Mammary epithelial cell (primary cell): ENCODE results near the gene WDR27.

Experiments used
- CTCF ChIP-seq, 2 donors: IDR thresholded peaks in 1 of 2; conservative IDR thresholded peaks in 1 of 2; 2 replicates each; pipeline ENCODE4 v1.5.1; 2011 to 2012; ENCODE audit warnings: inconsistent platforms in 2 of 2, low read length in 2 of 2, mild to moderate bottlenecking in 2 of 2, control low read depth in 1 of 2, low read depth in 1 of 2; ENCODE audit not compliant: insufficient read depth in 1 of 2; ENCODE audit errors: extremely low read depth in 1 of 2
- EZH2 ChIP-seq: IDR thresholded peaks from 2 replicates; pipeline ENCODE4 v1.6.1; 2012; ENCODE audit warnings: low read length, inconsistent platforms, borderline replicate concordance

- TF ChIP-seq CTCF (conservative IDR thresholded peaks at IDR 0.05 in 1 of 2, IDR thresholded peaks at IDR 0.05 in 1 of 2; ENCODE audit: extremely low read depth in 1 of 2, insufficient read depth in 1 of 2, low read depth in 1 of 2, low read length in 2 of 2) (no peak), EZH2 (no peak)
These were observed 134.0 kb downstream of the WDR27 start for GRCh38 chr6:169567819-169568218.
